H1 (cell line): ENCODE data around the gene CPHXL. TPM values are rescaled to one million over a fixed set of nuclear protein-coding genes. Genes with fewer than 3 reads are reported as not detected.

ENCODE experiments used
- BCL11A ChIP-seq, 2 experiments: IDR thresholded peaks; one replicate each; pipeline ENCODE4 v1.6.1; 2011; ENCODE audit warnings: low read depth in 2 of 2, low read length in 2 of 2, mild to moderate bottlenecking in 2 of 2
- CHD7 ChIP-seq: fragments of 300-600 bp; sonication (generic); IDR thresholded peaks from 2 replicates; pipeline ENCODE4 v1.7.1; 2012; ENCODE audit warnings: low read length, moderate library complexity, mild to moderate bottlenecking, inconsistent platforms; ENCODE audit not compliant: insufficient replicate concordance
- CREB1 ChIP-seq: IDR thresholded peaks from 2 replicates; pipeline ENCODE4 v1.6.1; 2012; ENCODE audit warnings: inconsistent platforms
- FOSL1 ChIP-seq: IDR thresholded peaks from 2 replicates; pipeline ENCODE4 v1.6.1; 2011; ENCODE audit warnings: mild to moderate bottlenecking, low read depth, low read length, moderate library complexity; ENCODE audit not compliant: insufficient read depth
- HDAC2 ChIP-seq, 2 experiments: fragments of 300-600 bp in 1 of 2; sonication (generic) in 1 of 2; IDR thresholded peaks; 2 replicates each; pipeline ENCODE4 v1.6.1; 2011 to 2012; ENCODE audit warnings: low read depth in 2 of 2, low read length in 2 of 2, mild to moderate bottlenecking in 2 of 2, moderate library complexity in 2 of 2, borderline replicate concordance in 1 of 2, inconsistent platforms in 1 of 2
- PHF8 ChIP-seq: fragments of 200-600 bp; sonication (generic); conservative IDR thresholded peaks from 2 replicates; pipeline ENCODE4 v1.7.1; 2012; ENCODE audit warnings: low read depth, mild to moderate bottlenecking, inconsistent platforms, low read length, moderate library complexity
- RNF2 ChIP-seq: fragments of 200-900, 300-1000 bp; sonication (generic); IDR thresholded peaks from 2 replicates; pipeline ENCODE4 v1.7.1; 2016; ENCODE audit warnings: borderline replicate concordance, low read depth, mild to moderate bottlenecking, antibody characterized with exemption, low read length; ENCODE audit not compliant: poor library complexity, severe bottlenecking; ENCODE audit errors: missing control alignments
- SAP30 ChIP-seq: fragments of 300-600 bp; sonication (generic); IDR thresholded peaks from 2 replicates; pipeline ENCODE4 v1.7.1; 2012; ENCODE audit warnings: low read length, moderate library complexity, mild to moderate bottlenecking, inconsistent platforms; ENCODE audit not compliant: insufficient read depth, insufficient replicate concordance
- SP2 ChIP-seq: IDR thresholded peaks from 2 replicates; pipeline ENCODE4 v1.6.1; 2012; ENCODE audit warnings: mild to moderate bottlenecking, low read length, inconsistent platforms
- SRF ChIP-seq: IDR thresholded peaks from 2 replicates; pipeline ENCODE4 v1.6.1; 2011; ENCODE audit warnings: mild to moderate bottlenecking, low read depth, low read length, moderate library complexity
- TEAD4 ChIP-seq: IDR thresholded peaks from 2 replicates; pipeline ENCODE4 v1.6.1; 2012; ENCODE audit warnings: low read depth, low read length, inconsistent platforms, mixed read lengths
- polyA plus RNA-seq, 7 experiments: library from polyadenylated mRNA; depleted of rRNA in 3 of 7; stranded (reverse) in 5 of 7; unstranded in 2 of 7; fragments of >200 nt in 5 of 7; fragments of 200-250 nt in 2 of 7; gene quantifications; 1 replicate in 5 of 7; 2 replicates in 1 of 7; 4 replicates in 1 of 7; pipeline versions ENCODE4 v1.2.1 to v1.2.3, GENCODE V29; 2011 to 2013; ENCODE audit warnings: missing spikeins in 2 of 7, mixed read lengths in 2 of 7
- total RNA-seq: library from RNA; stranded (reverse); fragmentation: NEBNext Ultra II Directional; extraction: Animal tissue kit (Norgen Biotek cat#: 25700); gene quantifications from 2 replicates; pipeline ENCODE4 v1.2.1, GENCODE V29; 2021

Gene CPHXL
- total and polyA plus RNA-seq, 2 of the 8 experiments (the other 6 are each of a cell fraction or from before 2014, with no cell fraction given), result not detected

- TF ChIP-seq CHD7 (no peak), BCL11A (IDR thresholded peaks at IDR 0.05; ENCODE audit: low read depth in 2 of 2, low read length in 2 of 2) (no peak), HDAC2 (IDR thresholded peaks at IDR 0.05; ENCODE audit: borderline replicate concordance in 1 of 2, low read depth in 2 of 2, low read length in 2 of 2) (no peak), TEAD4 (no peak), SAP30 (no peak), SRF (no peak), CREB1 (no peak), RNF2 (no peak), SP2 (no peak), FOSL1 (no peak), PHF8 (no peak)
Measured at GRCh38 chr16:75710344-75710743, 15.9 kb downstream of the CPHXL start (continued).
